HG03520 (cell line): Measurements from ENCODE around the gene SLC15A1.

Experiments
- ATAC-seq: cut with Tn5 transposase; IDR thresholded peaks from one replicate; pipeline ENCODE4 v1.9.1; 2021; ENCODE audit warnings: mild to moderate bottlenecking, moderate library complexity; ENCODE audit not compliant: unreplicated experiment

Gene SLC15A1

GRCh38 chr13:98781470-98781869 lies 29.0 kb upstream of the SLC15A1 start:
- no peak for ATAC-seq

- ATAC-seq = no peak
These were observed 28.6 kb upstream of the SLC15A1 start for GRCh38 chr13:98781045-98781444.

GRCh38 chr13:98780451-98780850 lies 28.0 kb upstream of the SLC15A1 start:
- ATAC-seq = no peak

GRCh38 chr13:98779695-98780094 lies 27.2 kb upstream of the SLC15A1 start:
- ATAC-seq = no peak

GRCh38 chr13:98778749-98779148 lies 26.3 kb upstream of the SLC15A1 start:
- ATAC-seq = no peak

- ATAC-seq = no peak
These were observed 24.2 kb upstream of the SLC15A1 start for GRCh38 chr13:98776644-98777043.

GRCh38 chr13:98775844-98776598 lies 23.5 kb upstream of the SLC15A1 start:
- no peak for ATAC-seq

- ATAC-seq = no peak
These were observed 22.9 kb upstream of the SLC15A1 start for GRCh38 chr13:98775386-98775785.

- no peak for ATAC-seq
These were observed 22.3 kb upstream of the SLC15A1 start for GRCh38 chr13:98774776-98775175.

GRCh38 chr13:98773921-98774320 lies 21.4 kb upstream of the SLC15A1 start:
- ATAC-seq = no peak

- ATAC-seq = no peak
These were observed 20.5 kb upstream of the SLC15A1 start for GRCh38 chr13:98772794-98773452.

GRCh38 chr13:98771838-98772611 lies 19.6 kb upstream of the SLC15A1 start:
- ATAC-seq = no peak

- no peak for ATAC-seq
These were observed 17.3 kb upstream of the SLC15A1 start for GRCh38 chr13:98769736-98770135.

- ATAC-seq = no peak
These were observed 16.1 kb upstream of the SLC15A1 start for GRCh38 chr13:98768522-98768921.

GRCh38 chr13:98766697-98767096 lies 14.2 kb upstream of the SLC15A1 start:
- no peak for ATAC-seq

GRCh38 chr13:98765996-98766519 lies 13.6 kb upstream of the SLC15A1 start:
- no peak for ATAC-seq

- ATAC-seq = no peak
These were observed 9.6 kb upstream of the SLC15A1 start for GRCh38 chr13:98761986-98762616.

GRCh38 chr13:98761126-98761985 lies 8.9 kb upstream of the SLC15A1 start:
- peak; percentile 44 for ATAC-seq

GRCh38 chr13:98755729-98756128 lies 3.3 kb upstream of the SLC15A1 start:
- ATAC-seq = no peak

- ATAC-seq = no peak
These were observed 2.6 kb upstream of the SLC15A1 start for GRCh38 chr13:98755116-98755515.
